ENCODE data around the gene EXOC3L1.

EXOC3L1 gene

DNA sequence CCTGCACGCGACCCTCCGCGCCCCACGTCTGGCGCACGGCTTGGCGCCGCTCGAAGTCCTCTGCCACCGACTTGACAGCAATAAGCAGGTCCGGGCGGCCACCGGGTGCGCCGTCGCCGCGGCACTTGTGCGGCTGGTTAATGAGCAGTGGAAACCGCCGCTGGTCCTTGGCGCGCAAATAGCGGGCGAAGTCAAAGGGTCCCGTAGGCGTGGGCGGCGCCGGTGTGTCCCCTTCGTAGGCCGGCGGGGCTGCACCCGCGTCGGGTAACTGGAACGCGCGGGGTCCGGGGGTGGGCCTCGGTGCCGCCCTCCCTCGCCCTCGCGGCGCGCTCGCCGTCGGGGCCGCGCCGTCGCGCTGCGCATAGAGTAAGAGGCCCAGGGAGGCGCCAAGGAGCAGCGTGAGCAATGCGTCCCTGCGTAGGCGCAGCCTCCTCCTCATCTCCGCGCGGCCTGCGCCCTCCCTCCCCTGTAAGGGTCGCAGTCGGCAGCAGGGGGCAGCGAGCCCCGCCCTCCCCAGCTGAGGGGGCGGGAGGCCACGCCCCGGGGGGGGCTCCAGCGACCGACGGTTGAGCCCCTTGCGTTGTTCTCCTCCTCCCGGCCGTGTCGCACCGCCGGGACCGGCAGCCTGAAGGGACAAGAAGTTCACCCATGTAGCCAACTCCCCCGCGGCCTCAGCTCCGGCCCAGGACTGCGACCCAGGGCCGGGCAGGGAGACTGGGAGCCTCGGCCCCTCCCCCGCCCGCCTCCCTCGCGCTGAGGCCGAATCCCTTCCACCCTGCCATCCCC is 39.7 kb downstream of the EXOC3L1 start:
- Histone ChIP-seq H3K27ac (ENCODE audit: low read depth, low read length) (peak overlapping the region; percentile 73), H3K4me3 (ENCODE audit: low read depth, low read length) (peak overlapping the region; percentile 70), H3K4me1 (ENCODE audit: control insufficient read depth, insufficient read depth, low read length) (no peaks in the 10 kb centered on the region; the same call in 1 of the 2 replicates), H3K9me3 (ENCODE audit: control insufficient read depth, insufficient read depth, low read length) (no peaks in the 10 kb centered on the region), H3K9ac (ENCODE audit: low read depth, low read length) (peak overlapping the region; percentile 37; the same call in 1 of the 2 replicates), H3K36me3 (ENCODE audit: control insufficient read depth, insufficient read depth, low read length) (peaks cover 39% of the 10 kb centered on the region), H3K27me3 (ENCODE audit: control insufficient read depth, insufficient read depth, low read length) (peaks cover 51% of the 10 kb centered on the region)

DNA sequence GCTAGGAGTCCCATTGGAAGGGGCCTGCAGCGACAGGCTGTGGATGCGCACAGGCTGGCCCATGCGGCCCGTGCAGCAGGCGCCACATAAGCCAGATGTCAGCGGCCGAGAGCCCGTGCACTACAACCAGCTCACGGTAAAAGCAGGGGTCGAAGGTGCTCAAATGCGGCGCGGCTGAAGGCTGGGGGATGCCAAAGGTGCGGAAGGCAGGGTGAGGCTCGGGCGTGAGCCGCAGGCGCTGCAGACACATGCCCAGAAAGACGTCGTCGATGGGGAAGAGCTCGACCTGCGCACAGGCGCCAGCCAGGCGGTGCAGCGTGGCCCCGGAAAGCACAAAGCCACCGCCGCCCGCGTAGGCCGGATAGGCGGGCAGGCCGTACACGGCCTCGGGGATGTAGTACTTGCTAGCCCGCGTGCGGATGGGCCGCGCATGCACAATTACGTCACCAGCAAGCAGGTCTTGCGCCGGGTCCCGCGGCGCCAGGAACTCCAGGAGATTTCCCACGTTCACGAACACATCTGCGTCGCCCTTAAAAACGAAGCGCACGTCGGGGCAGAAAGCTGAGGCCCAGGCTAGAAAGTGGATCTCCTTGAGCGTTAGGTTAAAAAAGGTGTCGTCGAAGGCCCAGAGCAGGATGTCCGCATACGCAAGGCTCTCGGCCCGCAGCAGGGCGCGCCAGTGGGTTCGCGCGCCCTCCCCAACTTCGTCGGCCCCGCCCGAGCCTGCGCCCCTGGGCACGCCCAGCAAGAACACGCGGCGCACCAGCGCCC is 40.5 kb downstream of the EXOC3L1 start:
- peak overlapping the region; percentile 70; the same call in 1 of the 2 replicates for H3K4me3 ChIP-seq (ENCODE audit: low read depth, low read length)
- no peak overlapping the region for H3K27ac ChIP-seq (ENCODE audit: low read depth, low read length)
- H3K27me3 ChIP-seq (ENCODE audit: control insufficient read depth, insufficient read depth, low read length): peaks cover 43% of the 10 kb centered on the region
- no peaks in the 10 kb centered on the region; the same call in 1 of the 2 replicates for H3K4me1 ChIP-seq (ENCODE audit: control insufficient read depth, insufficient read depth, low read length)
- H3K9ac ChIP-seq (ENCODE audit: low read depth, low read length): no peak overlapping the region
- H3K36me3 ChIP-seq (ENCODE audit: control insufficient read depth, insufficient read depth, low read length): peaks cover 47% of the 10 kb centered on the region
- no peaks in the 10 kb centered on the region for H3K9me3 ChIP-seq (ENCODE audit: control insufficient read depth, insufficient read depth, low read length)

DNA sequence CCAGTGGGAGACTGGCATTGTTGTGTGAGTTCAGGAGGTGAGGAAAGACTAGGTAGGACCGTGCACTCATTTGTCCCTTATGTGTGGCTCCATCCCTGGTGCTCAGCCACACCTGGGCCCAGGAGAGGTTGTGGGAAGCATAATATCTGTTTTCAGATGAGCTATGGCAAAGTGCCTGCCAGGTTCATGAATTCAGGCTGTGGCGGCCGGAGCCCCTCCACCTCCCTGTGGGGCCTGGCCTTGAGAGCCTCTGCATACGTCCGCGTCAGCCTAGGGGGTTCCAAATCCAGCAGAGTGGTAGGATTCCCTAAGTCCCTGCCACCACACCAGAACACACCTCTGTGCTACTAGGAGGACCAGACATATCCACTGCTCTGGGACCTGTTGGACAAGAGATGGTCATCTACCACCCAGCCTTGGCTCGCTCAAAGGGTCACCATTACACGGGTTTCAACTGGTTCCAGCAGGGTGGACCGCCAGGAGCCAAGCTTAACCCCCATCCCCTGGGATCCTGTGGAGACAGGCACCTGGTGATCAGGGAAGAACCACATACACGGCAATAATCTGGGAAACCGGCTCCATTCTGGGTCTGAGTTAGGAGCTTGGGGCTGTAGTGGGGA is 41.2 kb downstream of the EXOC3L1 start:
- Histone ChIP-seq H3K4me1 (ENCODE audit: control insufficient read depth, insufficient read depth, low read length) (no peaks in the 10 kb centered on the region; the same call in 1 of the 2 replicates), H3K36me3 (ENCODE audit: control insufficient read depth, insufficient read depth, low read length) (peaks cover 53% of the 10 kb centered on the region), H3K9ac (ENCODE audit: low read depth, low read length) (no peak overlapping the region), H3K27me3 (ENCODE audit: control insufficient read depth, insufficient read depth, low read length) (peaks cover 36% of the 10 kb centered on the region), H3K4me3 (ENCODE audit: low read depth, low read length) (no peak overlapping the region), H3K27ac (ENCODE audit: low read depth, low read length) (no peak overlapping the region), H3K9me3 (ENCODE audit: control insufficient read depth, insufficient read depth, low read length) (no peaks in the 10 kb centered on the region)

DNA sequence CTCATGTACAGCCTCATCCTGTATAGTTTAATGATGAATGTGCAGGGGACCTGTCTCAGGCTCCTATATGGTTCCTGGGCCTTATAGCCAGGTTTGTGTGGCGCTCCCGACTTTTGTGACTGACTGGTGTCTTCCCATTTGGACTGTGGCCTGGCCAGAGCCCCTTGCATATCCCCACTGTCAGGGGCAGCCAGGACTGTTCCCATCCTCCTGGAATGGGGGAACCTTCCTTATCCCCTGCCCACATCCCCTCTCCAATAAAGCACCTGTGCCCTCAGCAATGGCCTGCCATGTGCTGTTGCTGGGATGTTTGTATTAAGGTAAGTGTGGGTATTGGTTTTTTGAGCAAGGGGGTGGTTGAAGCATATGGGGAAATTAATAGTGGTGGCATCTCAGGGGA is 41.7 kb downstream of the EXOC3L1 start:
- H3K4me3 ChIP-seq (ENCODE audit: low read depth, low read length): no peak overlapping the region
- H3K9ac ChIP-seq (ENCODE audit: low read depth, low read length): no peak overlapping the region
- no peaks in the 10 kb centered on the region; the same call in 1 of the 2 replicates for H3K4me1 ChIP-seq (ENCODE audit: control insufficient read depth, insufficient read depth, low read length)
- no peak overlapping the region for H3K27ac ChIP-seq (ENCODE audit: low read depth, low read length)
- H3K27me3 ChIP-seq (ENCODE audit: control insufficient read depth, insufficient read depth, low read length): peaks cover 31% of the 10 kb centered on the region
- H3K36me3 ChIP-seq (ENCODE audit: control insufficient read depth, insufficient read depth, low read length): peaks cover 57% of the 10 kb centered on the region
- no peaks in the 10 kb centered on the region for H3K9me3 ChIP-seq (ENCODE audit: control insufficient read depth, insufficient read depth, low read length)

DNA sequence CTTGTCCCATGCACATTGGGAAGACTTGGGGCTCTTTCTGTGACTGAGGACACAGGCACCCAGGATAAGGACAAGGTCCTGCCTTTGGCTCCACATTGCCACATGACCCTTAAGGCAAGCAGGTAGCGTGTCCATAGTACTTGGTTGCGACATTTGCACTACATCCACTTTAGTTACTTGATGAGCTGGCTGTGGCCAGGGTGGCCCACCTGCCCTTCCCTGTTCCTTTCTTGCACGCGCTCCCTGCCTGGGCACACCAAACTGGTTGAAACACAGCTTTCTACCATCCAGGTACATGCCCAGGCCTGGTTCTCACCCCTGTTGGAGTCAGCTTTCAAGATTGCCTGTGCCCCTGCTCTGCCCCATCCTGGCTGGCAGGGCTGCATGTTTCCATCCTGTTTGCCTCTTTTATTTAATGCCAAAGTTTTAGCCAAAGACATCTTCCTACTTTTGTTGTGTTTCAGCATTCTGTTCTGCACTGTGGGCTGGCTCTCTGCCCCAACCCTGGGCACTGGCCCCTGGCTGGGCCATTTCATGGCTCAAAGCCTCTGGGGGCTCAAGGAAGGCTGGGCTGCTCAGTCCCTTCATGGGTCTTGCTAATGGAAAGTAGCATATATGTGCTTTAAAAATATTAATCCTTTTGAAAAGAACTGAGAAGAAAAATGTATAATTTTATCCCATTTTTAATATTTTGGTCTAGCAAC is 42.3 kb downstream of the EXOC3L1 start:
- Histone ChIP-seq H3K27ac (ENCODE audit: low read depth, low read length) (no peak overlapping the region), H3K36me3 (ENCODE audit: control insufficient read depth, insufficient read depth, low read length) (peaks cover 64% of the 10 kb centered on the region)

DNA sequence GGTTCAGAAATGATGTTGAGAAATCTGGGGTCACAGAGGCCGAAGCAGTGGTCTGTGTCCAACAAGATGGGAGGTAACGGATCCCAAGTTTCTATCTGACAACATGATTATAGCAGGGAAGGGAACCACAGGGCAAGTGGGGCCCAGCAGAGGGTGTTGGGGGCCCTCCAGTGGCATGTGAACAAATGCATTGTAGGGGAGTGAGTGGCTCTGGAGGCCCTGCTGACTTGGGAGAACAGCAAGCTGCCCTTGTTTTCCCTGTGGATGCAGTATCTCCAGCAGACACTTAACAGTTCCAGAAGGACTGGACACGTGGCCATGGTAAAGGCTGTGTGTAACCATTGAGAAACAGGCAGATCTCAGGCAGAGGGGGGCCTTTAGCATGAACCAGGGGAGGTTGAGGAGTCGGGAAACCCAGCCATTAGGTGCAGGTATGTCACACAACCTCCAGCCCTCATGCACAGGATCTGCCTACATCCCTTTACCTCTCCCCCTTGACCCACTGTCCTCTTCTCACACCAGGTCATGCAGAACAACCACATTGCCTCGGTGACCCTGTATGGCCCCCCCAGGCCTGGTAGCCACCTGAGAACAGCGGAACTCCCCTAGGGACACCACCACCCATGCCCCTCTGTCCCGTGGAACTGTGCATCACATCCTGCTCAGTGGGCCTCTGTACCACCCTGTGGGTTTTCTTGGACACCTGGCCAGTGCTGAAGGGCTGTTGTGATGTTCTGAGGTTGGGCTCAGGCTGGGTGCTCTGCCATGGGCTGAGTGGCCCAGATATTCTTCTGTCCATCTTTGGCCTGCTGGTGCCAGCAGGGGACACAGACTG is 43.2 kb downstream of the EXOC3L1 start:
- Histone ChIP-seq H3K4me3 (ENCODE audit: low read depth, low read length) (no peak overlapping the region), H3K9ac (ENCODE audit: low read depth, low read length) (no peak overlapping the region), H3K36me3 (ENCODE audit: control insufficient read depth, insufficient read depth, low read length) (peaks cover 72% of the 10 kb centered on the region), H3K9me3 (ENCODE audit: control insufficient read depth, insufficient read depth, low read length) (no peaks in the 10 kb centered on the region), H3K27me3 (ENCODE audit: control insufficient read depth, insufficient read depth, low read length) (peaks cover 16% of the 10 kb centered on the region), H3K4me1 (ENCODE audit: control insufficient read depth, insufficient read depth, low read length) (no peaks in the 10 kb centered on the region; the same call in 1 of the 2 replicates), H3K27ac (ENCODE audit: low read depth, low read length) (no peak overlapping the region)

More for the DNA sequence above, 42.3 kb downstream of the EXOC3L1 start:
- Histone ChIP-seq H3K4me3 (ENCODE audit: low read depth, low read length) (no peak overlapping the region), H3K4me1 (ENCODE audit: control insufficient read depth, insufficient read depth, low read length) (no peaks in the 10 kb centered on the region; the same call in 1 of the 2 replicates), H3K9me3 (ENCODE audit: control insufficient read depth, insufficient read depth, low read length) (no peaks in the 10 kb centered on the region), H3K9ac (ENCODE audit: low read depth, low read length) (no peak overlapping the region), H3K27me3 (ENCODE audit: control insufficient read depth, insufficient read depth, low read length) (peaks cover 25% of the 10 kb centered on the region)

DNA sequence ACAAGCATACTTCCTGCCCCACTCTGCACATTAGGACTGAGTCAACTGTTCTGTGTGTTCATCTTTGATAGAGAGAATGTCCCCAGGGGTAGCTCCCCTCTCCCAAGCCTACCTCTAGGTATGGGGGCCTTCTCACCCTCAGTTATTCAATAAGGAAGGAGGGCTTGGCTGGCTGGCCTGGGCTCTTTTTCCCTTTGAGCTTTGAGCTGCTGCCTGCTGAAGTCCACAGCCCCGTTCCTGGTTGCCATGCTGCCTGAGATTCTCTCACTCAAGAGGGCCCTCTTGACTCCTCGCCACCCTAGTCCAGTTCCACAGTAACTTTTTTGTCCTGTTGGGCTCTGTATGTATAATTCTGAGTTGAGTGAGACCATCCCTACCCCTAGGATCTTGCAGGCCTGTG is 44.2 kb downstream of the EXOC3L1 start:
- Histone ChIP-seq H3K4me1 (ENCODE audit: control insufficient read depth, insufficient read depth, low read length) (no peaks in the 10 kb centered on the region), H3K9ac (ENCODE audit: low read depth, low read length) (no peak overlapping the region), H3K9me3 (ENCODE audit: control insufficient read depth, insufficient read depth, low read length) (no peaks in the 10 kb centered on the region), H3K36me3 (ENCODE audit: control insufficient read depth, insufficient read depth, low read length) (peaks cover 82% of the 10 kb centered on the region), H3K27ac (ENCODE audit: low read depth, low read length) (no peak overlapping the region), H3K27me3 (ENCODE audit: control insufficient read depth, insufficient read depth, low read length) (peaks cover 6% of the 10 kb centered on the region), H3K4me3 (ENCODE audit: low read depth, low read length) (no peak overlapping the region)

DNA sequence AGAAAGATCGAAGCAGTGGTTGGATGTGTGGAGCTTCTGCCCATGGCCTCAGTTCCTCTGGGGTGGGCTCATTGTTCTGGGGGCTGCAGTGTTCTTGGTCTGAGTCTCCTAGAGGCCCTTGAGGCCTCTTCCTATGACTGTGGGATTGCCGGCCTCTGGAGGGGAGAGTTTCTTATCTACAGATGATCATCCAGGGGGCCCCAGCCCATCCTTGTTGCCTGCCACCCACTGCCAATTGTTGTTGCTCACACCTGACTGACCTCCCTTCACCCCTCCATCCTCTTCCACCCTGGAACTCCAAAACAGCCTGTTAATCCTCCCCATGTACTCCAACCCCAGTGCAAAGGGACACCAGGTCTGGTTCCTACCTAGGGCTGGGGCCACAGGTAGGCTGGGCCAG is 45.0 kb downstream of the EXOC3L1 start:
- Histone ChIP-seq H3K36me3 (ENCODE audit: control insufficient read depth, insufficient read depth, low read length) (peaks cover 90% of the 10 kb centered on the region), H3K27ac (ENCODE audit: low read depth, low read length) (no peak overlapping the region), H3K9me3 (ENCODE audit: control insufficient read depth, insufficient read depth, low read length) (no peaks in the 10 kb centered on the region), H3K4me1 (ENCODE audit: control insufficient read depth, insufficient read depth, low read length) (no peaks in the 10 kb centered on the region), H3K27me3 (ENCODE audit: control insufficient read depth, insufficient read depth, low read length) (peaks cover 5% of the 10 kb centered on the region; the same call in 1 of the 2 replicates), H3K9ac (ENCODE audit: low read depth, low read length) (no peak overlapping the region), H3K4me3 (ENCODE audit: low read depth, low read length) (no peak overlapping the region)

DNA sequence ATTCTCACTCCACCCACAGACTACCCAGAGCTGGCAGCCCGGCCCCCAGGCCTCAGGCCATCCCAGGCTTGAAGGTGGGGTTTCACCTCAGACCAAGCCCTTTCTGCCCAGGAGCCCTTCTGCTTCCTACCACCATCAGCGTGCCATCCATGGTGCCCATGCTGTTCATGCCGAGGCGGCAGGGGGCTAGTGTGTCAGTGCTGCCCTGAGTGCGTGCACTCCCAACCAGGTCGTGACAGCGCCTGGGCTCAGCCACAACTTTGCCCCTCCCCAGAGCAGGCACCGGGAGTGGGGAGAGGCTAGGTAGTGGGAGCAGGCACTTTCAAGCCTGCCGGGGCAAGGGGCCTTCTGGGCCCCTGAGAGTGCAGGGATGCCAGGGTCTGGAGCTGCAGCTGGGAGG is 47.6 kb downstream of the EXOC3L1 start:
- Histone ChIP-seq H3K4me1 (ENCODE audit: control insufficient read depth, insufficient read depth, low read length) (no peaks in the 10 kb centered on the region), H3K9me3 (ENCODE audit: control insufficient read depth, insufficient read depth, low read length) (no peaks in the 10 kb centered on the region), H3K9ac (ENCODE audit: low read depth, low read length) (no peak overlapping the region), H3K27ac (ENCODE audit: low read depth, low read length) (no peak overlapping the region), H3K4me3 (ENCODE audit: low read depth, low read length) (no peak overlapping the region), H3K36me3 (ENCODE audit: control insufficient read depth, insufficient read depth, low read length) (peaks cover 94% of the 10 kb centered on the region), H3K27me3 (ENCODE audit: control insufficient read depth, insufficient read depth, low read length) (no peaks in the 10 kb centered on the region)

DNA sequence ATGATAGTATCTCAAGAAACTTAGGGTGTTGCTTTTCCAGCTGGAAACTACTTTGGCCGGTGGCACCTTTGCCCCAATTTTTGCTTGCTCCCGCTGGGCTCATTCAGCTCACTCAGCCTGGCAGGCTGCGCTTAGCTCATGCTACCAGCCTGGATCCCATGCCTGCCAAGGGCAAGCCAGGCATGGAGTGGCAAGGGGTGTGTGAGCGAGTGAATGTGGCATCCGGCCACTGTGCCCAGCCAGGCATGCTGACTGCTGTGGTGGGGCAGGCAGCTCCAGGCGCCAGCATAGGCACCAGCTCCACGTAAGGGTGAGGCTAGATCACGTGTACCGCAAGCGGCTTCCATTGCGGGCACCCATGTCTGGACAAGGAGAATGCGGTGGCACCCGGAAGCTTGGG is 48.5 kb downstream of the EXOC3L1 start:
- Histone ChIP-seq H3K27me3 (ENCODE audit: control insufficient read depth, insufficient read depth, low read length) (no peaks in the 10 kb centered on the region), H3K36me3 (ENCODE audit: control insufficient read depth, insufficient read depth, low read length) (peaks cover 91% of the 10 kb centered on the region), H3K9me3 (ENCODE audit: control insufficient read depth, insufficient read depth, low read length) (no peaks in the 10 kb centered on the region), H3K4me1 (ENCODE audit: control insufficient read depth, insufficient read depth, low read length) (no peaks in the 10 kb centered on the region), H3K27ac (ENCODE audit: low read depth, low read length) (no peak overlapping the region), H3K9ac (ENCODE audit: low read depth, low read length) (no peak overlapping the region), H3K4me3 (ENCODE audit: low read depth, low read length) (no peak overlapping the region)
